ENCODE measurements around the gene ALG12.

Gene ALG12

DNA sequence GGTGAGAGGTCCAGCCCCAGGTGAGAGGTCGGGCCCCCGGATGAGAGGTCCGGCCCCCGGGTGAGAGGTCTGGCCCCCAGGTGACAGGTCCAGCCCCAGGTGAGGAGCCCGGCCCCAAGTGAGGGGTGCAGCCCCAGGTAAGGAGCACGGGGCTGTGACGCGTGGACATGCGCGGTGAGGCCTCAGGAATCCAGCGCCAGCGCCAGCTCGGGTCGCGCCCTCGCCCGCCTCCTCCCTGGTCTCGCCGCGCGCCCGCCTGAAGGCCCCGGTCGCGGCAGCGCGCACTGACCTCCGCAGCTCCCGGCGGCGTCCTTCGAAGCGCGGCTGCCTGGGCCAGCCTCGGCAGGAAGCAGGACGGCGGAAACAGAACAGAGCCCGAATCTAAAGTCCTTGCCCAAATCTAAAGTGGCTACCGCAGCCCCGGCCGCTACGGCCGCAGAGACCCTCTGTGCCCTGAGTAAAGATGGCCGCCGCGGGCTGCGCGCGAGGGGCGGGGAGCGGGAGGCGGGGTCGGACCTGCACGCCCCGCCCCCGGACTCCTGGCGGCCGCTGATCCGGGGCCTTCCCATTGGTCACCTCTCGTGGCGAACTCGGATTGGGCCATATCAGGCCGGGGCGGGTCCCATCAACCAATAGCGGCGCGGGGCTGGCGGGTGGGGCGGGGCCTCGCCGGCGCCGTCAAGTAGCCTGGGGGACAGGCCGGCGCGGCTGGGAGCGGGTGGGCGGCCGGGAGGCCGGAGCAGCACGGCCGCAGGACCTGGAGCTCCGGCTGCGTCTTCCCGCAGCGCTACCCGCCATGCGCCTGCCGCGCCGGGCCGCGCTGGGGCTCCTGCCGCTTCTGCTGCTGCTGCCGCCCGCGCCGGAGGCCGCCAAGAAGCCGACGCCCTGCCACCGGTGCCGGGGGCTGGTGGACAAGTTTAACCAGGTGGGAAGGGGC, at the start of gene ALG12, which contains the start of gene CRELD2:
Gene ALG12, minus strand, starts transcription at position 465 of the 937 bp plus-strand sequence. CDS start 4,673 bp downstream, outside the sequence.
Gene CRELD2, plus strand, starts transcription at position 661 of the 937 bp plus-strand sequence. Its CDS starts 136 bp downstream, at position 797.
- peak; percentile 91 for DNase-seq (ENCODE audit: low read depth)

DNA sequence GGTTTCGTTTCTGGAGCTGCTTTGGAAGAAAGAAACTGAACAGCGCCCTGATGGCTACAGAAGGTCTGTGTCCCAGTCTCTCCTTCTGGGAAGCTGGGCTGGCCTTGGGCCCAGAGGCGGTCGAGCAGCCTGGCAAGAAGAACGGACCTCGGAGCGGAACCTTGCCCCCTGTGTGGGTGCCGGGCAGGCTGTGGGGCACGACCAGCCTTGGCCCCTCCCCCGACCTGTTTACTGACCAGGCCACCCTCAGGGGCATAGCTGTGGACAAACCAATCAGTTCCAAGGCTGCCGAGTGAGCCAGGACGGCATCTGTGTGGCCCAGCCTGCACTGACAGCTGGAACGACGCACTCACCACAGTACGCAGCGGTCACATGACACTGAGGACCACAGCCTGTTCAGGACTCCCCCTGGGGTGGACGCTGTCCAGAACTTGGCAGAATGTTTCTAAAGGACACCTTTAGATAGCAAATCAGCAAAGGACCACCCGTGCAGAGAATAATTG, 49.5 kb upstream of the ALG12 start:
- DNase-seq (ENCODE audit: low read depth): no peak

DNA sequence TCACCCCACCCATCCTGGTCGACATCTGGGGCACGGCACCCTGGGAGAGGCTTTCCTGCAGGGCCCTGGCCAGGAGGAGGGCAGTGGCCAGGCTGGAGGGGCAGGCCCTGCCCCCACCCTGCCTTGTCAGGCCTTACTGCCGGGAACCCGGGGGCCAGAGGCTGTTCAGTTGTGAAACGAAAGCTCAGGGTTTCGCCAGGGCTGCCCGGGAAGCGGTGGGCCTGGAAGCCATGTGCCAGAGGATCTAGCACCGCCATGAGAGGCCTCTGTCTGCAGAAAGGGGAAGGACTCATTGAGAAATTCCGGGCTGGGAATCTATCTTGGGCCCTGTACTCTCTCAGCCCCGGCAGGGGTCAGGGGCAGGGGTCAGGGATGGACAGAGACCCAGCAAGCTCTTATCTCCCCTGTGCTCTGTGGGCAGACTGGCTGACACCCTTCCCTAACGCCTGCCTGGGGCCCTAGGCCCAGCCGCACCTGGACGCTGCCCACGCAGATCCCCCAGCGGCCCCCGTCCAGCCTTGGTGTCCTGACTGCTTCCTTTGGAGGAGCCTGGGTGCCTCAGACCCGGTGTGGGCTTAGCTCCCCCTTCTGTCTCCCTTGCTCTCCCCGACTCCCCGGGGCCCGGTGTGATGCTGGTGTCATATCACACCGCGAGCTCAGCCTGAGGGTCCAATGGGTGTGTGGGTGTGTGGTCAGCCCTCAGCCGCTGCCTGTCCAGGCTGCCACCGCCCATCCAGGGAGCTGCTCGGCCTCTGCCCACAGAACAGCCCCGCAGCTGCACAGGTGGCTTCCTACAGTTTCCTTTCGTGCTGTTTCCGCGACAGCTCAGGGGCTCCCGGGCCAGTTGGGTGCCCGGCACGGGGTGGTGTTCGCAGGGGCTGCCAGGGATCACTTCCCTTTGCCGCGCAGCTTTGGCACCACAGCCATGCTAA, 48.8 kb upstream of the ALG12 start:
- DNase-seq (ENCODE audit: low read depth): no peak

DNA sequence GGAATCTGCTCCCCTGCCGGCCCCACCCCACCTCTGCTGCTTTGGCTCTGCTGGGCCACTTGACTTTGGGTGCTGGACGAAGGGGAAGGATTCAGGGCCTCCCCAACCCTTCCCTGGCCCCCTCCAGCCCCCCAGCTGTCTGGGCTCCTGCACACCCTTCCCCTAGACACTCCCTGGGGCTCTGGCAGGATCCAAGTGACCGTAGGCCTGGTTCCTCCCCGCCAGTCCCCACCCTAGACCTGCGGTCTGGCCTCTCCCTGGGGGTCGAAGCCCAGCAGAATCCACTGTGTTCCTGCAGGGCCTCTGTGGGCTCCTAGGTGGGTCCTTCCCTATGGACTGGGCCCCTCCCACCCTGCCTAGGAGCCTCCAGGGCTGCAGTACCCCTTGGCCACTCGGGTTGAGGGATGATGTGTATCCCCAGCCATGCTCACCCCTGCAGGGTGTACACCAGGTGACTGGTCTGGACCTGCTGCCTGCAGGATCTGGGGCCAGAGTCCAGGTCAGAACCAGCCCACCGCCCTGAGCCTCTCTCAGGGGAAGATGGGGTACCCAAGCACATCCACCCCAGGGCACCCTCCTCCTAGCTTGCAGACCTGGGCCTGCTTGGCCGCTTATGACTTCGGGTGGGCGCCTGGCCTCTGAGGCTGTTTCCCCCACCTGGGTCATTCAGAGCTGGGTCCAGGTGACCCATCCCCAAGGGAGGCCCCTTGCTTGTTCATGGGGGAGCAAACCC, 48.0 kb upstream of the ALG12 start:
- no peak for DNase-seq (ENCODE audit: low read depth)

DNA sequence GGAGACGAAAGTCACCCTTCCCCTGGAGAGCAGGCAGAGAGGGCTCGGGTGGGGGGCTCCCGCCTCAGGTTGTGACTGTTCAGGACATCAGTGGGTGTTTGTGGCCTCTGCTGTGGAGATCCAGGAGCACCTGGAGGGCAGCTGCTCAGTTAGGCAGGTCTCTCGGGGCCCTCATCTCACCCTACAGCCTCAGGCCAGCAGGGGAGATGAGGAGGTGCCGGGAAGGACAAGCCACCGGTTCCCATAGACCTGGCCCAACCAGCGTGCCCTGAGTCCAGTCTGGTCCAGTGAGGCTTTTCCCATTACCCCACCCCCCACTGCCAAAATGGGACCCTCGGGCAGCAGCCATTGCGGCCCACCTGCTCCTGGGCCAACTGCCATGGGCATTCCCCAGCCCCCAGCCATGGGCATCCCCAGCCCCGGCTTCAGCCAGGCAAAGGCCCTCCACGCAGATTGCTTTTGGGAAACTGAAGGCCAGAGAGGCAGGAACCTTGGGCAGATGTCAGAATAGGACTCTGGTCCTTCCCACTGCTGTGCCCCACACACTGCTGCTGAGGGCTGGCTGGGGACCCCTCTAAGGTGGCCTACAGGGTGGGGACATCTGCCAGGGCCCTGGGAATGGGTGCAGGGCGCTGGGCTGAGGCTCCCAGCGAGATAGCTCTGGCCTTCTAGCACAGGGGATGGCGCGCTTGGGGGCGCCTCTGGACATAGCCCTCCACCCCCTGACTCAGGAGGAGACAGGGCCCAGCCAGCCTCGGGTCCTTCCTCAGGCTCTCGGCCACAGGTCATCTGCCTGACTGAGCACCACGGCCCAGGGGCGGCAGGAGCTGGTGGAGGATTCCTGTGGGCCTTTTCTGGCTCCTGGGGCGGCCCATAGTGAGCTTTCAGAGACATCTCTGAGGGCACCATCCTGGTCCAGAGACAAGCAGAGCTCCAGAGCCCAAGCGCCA, 47.1 kb upstream of the ALG12 start:
- DNase-seq (ENCODE audit: low read depth): no peak

DNA sequence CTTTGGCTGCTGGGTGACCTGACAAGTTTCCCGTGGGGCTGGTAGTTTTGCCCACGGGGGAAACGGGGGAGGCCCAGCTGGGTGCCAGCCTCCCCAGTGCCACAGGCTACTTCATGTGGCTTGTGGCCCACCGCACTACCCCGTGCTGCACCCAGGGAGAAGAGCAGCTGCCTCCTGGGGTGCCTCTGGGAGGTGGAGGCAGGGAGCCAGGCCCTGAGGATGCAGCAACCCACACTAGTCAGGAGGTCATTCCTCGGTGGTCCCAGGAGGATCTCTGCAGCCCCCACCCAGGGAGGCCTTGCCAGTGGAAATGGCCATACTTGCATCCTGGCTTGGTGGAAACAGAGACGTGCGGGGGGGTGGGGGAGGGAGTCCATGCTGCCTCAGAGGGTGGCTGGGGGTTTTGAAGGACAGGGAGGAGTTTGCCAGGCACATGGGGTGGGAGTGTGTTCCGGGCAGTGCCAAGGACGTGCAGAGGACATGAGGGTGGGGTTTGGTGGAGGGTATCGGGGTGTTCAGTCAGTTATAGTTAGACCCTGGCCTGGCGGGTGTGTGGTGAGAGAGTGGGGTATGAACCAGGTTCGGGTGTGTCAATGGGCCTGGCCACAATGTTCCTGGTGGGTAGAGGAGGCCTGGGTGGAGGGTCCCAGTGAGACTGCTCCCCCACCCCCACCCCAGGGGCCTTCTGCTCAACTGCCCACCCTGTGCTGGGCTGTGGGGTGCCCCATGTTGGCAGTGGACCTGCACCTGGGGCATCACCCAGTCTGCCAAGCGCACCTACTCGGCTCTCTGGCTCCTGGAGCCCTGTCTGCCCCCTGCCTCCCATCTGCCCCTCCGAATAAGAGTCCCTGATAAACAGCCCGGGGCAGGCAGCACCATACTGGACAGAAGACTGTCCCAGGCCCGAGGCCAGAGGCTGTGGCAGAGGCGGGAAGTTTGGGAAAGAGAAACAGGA, 46.2 kb upstream of the ALG12 start:
- DNase-seq (ENCODE audit: low read depth): no peak

DNA sequence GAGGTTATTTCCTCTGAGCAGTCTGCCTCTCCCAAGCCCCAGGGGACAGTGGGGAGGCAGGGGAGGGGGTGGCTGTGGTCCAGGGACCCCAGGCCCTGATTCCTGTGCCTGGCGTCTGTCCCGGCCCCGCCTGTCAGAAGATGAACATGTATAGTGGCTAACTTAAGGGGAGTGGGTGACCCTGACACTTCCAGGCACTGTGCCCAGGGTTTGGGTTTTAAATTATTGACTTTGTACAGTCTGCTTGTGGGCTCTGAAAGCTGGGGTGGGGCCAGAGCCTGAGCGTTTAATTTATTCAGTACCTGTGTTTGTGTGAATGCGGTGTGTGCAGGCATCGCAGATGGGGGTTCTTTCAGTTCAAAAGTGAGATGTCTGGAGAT, 45.4 kb upstream of the ALG12 start:
- DNase-seq (ENCODE audit: low read depth): no peak

DNA sequence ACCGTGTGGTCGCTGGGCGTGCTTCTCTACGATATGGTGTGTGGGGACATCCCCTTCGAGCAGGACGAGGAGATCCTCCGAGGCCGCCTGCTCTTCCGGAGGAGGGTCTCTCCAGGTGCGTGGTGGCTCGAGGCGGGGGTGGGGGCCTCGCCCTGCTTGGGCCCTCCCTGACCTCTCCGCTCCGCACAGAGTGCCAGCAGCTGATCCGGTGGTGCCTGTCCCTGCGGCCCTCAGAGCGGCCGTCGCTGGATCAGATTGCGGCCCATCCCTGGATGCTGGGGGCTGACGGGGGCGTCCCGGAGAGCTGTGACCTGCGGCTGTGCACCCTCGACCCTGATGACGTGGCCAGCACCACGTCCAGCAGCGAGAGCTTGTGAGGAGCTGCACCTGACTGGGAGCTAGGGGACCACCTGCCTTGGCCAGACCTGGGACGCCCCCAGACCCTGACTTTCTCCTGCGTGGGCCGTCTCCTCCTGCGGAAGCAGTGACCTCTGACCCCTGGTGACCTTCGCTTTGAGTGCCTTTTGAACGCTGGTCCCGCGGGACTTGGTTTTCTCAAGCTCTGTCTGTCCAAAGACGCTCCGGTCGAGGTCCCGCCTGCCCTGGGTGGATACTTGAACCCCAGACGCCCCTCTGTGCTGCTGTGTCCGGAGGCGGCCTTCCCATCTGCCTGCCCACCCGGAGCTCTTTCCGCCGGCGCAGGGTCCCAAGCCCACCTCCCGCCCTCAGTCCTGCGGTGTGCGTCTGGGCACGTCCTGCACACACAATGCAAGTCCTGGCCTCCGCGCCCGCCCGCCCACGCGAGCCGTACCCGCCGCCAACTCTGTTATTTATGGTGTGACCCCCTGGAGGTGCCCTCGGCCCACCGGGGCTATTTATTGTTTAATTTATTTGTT, 44.8 kb upstream of the ALG12 start:
- no peak for DNase-seq (ENCODE audit: low read depth)

DNA sequence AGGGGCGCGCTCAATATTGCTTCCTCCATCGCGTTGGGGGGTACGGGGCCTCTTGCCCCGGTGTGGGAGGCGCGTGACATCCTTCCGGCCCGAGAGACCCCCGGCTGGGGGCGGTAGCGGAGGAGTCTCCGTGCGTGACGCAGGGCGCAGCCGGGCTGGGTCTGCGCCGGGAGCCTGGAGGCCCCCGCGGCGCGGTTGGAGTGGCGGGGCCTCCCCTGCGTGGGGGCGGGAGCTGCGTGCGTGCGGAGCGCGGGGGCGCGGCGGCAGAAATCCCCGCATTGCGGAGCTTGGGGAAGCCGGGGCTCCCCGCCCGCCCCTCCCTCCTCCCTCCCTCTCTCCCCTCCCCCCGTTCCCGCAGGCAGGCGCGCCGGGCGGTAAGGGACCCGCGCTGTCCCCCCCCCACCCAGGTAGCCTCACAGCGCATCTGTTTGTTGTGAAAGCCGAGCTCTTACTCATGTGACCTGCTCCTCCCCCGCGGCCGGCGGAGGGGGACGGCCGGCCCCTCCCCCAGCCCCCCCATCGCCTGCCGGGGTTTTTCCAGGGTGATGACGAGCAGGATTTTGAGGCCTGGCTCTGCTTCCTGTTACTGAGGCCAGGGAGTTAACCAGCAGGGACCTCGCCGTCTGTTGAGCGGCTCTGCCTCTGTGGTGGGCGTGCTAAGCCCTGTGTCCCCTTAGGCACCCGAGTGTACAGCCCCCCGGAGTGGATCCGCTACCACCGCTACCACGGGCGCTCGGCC, 43.9 kb upstream of the ALG12 start:
- peak; percentile 59 for DNase-seq (ENCODE audit: low read depth)

DNA sequence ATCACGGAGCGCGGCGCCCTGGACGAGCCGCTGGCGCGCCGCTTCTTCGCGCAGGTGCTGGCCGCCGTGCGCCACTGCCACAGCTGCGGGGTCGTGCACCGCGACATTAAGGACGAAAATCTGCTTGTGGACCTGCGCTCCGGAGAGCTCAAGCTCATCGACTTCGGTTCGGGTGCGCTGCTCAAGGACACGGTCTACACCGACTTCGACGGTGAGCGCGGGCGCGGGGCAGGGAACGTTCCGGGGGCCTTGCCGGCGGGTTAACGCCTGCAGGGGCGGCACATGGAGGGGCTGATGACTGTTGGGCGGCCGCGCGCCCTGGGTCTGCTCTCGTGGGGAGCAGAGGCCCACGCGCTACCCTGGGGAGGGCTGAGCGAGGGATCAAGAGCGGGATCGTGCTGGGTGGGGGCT, 43.4 kb upstream of the ALG12 start:
- DNase-seq (ENCODE audit: low read depth): no peak

DNA sequence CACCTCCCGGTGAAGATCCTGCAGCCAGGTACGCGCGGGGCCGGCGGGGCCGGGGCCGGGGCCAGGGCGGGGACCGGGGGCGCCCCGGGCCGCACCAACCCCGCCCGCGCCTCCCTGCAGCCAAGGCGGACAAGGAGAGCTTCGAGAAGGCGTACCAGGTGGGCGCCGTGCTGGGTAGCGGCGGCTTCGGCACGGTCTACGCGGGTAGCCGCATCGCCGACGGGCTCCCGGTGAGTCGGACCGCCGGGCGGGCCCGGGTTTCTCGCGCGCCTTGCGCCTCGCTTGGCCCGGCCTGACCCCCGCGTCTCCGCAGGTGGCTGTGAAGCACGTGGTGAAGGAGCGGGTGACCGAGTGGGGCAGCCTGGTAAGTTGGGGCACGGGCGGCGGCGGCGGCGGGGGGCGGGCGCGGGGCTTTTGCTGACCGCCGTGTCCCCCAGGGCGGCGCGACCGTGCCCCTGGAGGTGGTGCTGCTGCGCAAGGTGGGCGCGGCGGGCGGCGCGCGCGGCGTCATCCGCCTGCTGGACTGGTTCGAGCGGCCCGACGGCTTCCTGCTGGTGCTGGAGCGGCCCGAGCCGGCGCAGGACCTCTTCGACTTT, 42.9 kb upstream of the ALG12 start:
- no peak for DNase-seq (ENCODE audit: low read depth)

DNA sequence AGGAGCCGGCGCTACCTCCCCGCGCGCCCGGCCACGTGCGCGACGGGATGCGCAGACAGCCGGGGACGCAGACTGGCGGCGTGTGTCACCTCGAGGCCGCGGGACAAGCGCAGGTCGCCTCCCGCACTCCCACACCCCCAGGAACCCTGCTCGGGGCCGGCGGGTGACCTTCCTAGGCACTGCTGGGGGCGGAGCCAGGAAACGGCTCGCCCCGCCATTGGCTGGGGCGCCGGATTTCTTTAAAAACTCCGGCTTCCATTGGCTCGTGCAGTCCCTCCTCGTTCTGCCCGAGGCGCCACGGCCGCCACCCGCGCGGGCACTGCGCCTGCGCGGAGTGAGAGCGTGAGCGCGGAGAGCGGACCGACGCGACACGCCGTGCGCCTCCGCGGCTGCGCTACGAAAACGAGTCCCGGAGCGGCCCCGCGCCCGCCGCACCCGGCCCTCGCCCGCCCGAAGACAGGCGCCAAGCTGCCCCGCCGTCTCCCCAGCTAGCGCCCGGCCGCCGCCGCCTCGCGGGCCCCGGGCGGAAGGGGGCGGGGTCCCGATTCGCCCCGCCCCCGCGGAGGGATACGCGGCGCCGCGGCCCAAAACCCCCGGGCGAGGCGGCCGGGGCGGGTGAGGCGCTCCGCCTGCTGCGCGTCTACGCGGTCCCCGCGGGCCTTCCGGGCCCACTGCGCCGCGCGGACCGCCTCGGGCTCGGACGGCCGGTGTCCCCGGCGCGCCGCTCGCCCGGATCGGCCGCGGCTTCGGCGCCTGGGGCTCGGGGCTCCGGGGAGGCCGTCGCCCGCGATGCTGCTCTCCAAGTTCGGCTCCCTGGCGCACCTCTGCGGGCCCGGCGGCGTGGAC, 42.1 kb upstream of the ALG12 start, which contains the start of gene PIM3:
Gene PIM3, plus strand, starts transcription at position 614 of the 846 bp plus-strand sequence. Its CDS starts 176 bp downstream, at position 790.
- peak; percentile 71 for DNase-seq (ENCODE audit: low read depth)

DNA sequence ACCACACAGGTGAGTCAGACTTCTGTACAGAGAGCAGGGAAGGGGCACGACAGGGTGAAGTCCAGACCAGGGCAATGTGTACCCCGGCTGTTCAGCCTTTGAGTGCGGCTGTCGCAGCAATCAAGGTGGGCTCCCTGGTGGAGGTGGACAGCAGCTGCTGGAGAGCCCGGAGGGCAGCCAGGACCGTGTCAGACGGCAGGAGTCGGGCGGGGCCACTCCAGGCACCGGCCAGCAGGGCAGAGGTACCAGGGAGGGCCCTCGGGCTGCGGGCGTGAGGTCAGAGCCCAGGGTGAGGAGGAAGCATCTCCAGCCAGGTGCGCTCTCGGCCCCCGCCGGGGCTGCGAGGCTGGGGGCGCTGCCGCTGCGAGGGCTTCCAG, 41.5 kb upstream of the ALG12 start:
- DNase-seq (ENCODE audit: low read depth): no peak

DNA sequence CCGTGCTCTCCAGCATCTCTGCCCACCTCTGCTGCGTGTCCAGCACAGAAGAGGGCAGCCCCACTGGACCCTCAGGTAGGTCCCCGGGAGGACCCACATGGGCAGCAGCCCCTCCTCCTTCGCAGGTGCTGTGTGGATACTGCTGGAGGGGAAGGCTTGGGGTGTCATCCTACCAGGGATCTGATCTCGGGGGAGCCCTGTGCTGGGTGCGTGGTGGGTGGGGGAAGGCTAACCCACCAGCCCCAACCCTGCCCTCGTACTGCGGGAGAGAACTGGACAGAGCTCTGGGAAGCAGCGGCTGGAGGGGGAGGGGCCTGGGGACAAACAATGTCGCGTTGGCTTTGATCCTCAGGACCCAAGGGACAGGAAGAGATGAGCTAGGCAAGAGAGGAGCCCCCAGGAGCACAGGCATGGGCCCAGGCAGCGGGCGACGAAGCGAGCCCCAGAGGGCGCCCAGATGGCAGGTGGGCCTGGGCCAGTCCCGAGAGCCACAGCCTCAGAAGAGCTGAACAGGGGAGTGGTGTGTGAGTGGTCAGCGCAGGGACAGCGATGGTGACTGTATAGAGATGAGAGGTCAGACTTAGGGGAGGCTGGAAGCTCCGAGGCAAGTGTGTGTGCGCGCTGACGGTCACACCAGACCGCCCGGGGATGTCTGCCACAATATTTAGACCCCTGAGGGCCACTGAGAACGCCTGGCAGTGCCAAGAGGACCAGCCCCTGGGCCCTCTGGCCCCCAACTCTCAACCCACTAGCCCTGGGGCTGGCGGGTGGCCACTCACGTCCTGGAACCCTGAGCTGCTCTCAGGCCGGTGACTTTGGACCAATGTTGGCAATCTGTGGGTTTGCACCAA, 40.9 kb upstream of the ALG12 start:
- DNase-seq (ENCODE audit: low read depth): no peak

DNA sequence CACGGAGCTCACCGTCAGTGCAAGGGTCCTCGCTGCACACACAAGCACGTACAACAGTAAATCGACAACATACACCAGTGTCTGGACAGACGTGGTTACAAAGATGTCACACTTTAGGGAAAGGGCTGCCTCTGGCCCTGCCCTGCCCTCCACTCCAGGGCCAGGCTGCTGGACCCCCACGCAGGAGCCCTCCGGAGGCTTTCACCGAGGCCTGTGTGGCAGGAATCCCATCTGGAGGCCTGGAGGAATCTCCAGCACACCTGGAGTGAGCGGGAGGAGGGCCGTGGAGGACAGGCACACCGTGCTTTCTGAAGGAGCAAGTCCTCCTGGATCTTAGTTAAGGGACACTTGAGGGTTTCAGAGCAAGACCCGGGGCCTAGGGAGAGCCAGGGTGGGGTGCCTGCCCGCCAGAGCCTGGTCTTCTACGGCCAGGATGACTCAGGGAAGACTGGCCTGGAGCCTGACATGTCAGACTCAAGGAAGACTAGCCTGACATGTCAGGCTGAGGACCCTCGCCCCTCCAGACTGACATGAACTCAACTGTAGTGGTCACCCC, 40.2 kb upstream of the ALG12 start:
- DNase-seq (ENCODE audit: low read depth): no peak
